Fibroblast of peridontal ligament (primary cell): ENCODE results near the gene BSN.
"Not testable (repeated sequence)": the region's sequence is repeated elsewhere in the genome, so short reads cannot be mapped to it uniquely, and the experiment has no call there.

ENCODE experiments used
- DNase-seq: peaks from one replicate; pipeline ENCODE4 v3.0.0-alpha.2; 2010; ENCODE audit errors: extremely low read depth

Gene BSN

DNA sequence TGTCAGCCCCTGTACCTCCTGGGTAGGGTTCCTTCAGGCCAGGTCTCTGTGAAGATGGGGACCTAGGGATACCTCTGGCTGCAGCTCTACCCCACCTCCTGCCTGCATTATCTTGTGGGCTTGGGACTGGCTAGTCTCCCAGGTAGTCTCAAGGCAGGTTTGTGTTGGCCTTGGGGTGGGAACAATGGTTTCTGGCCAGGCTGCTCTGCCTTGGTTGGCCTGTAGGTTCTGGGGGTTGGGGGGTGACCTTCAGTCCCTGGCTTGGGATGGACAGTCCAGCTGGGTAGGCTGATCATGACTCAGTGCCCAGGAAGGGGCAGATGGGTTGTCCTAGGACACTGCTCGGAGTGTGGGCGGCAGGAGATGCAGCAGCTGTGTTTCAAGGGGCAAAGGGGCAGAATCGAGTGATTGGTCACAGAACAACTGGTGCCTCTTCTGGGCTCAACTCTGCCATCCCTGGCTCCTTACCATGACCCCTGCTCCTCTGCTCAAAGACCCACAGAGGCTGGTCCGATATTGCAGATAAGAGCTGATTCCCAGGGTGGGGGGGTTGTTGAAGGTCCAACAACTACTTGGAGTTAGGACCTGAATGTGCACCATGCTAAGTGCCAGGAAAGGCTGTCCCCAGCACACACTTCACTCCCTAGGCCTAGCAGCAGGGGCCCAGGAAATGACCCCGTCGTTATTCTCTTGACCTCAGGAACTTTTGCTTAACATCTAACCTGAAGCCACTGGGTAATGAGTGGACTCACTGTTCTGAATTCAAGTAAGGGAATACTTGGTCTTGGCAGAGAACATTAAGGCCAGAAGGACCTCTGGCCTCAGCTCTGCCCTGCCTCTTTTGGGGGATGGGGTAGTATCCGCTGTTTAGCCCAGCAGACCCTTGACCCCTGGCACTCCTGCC is 18.1 kb upstream of the BSN start:
- no peak for DNase-seq

DNA sequence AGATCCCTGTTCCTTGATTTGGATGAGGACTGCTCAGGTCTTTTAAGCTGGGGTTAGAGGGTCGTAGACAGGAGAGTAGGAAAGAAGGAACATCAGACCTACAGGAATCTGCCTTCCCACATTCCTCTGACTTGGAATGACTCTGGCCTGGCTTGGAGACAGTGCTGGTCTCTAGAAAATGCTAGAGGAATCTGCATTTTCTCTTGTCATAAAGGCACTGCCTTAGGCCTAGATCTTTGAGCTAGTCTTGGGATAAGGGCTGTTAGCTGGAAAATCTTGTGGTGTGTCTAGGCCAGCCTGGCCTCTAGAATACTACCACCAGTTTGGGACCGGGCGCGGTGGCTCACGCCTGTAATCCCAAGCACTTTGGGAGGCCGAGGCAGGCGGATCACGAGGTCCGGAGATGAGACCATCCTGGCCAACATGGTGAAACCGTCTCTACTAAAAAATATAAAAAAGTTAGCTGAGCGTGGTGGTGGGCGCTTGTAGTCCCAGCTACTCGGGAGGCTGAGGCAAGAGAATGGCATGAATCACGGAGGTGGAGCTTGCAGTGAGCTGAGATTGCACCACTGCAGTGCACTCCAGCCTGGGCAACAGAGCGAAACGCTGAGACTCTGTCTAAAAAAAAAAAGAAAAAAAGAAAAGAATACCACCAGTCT is 17.3 kb upstream of the BSN start:
- DNase-seq, result no peak

DNA sequence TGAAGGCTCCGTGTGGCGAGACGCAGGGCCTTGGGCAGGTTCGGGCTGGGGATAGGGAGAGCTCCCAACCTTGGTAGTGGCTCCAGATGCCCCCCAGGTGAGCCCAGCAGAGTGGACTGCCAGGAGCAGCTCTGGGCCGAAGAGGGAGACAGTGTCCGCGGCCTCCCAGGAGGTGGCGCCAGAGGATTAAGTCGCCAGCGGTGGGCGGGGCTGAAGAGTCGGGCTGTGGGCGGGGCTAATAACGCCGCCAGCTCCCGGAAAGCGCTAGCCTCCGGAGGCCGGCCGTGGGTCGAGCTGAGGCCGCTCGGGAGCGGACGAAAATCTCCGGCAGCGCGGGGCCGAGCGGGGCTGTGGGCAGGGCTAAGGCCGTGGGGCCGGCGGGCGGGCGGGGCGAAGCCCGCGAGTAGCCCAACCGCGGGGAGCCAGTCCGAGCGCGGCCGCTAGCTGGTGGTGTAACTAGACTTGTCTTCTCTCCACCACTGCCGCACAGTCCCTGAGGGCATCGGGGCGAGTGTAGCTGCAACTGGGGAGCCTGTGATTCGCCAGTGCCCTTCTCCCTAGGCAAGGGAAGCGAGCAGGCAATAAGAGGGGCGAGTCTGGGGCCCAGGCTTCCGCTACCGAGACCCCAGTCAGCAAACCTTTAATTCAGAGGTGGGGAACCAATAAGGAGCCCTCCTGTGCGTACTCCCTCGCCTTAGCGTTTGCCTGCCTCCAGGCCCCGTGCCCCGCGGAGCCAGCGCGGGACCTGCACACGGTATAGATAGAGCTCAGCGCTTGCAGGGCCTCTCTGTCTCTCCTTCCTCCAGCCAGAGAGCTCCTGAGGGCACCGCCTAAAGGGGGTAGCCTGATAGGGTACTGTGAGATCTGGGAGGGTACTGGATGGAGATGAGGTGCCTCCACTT is 14.4 kb upstream of the BSN start:
- peak; percentile 93 for DNase-seq

DNA sequence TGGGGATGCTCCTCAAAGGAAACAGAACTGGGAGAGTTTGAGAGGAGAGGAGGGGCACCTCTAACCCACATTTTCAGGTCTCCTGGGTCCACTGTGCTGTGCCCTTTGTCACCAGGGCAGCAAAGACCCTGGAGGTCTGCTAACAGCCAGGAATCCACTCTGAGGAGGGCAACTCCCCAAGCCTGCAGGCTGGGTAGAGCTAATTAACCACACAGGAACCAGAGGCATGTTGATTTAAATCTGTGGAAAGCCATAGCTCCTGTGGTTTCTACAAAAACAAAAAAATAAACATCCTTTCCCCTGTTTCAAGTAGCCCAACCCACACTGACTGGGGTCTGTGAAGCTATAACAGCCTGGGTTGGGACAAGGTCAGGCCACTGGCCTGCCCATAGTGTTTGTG is 2.2 kb upstream of the BSN start:
- no peak for DNase-seq

DNA sequence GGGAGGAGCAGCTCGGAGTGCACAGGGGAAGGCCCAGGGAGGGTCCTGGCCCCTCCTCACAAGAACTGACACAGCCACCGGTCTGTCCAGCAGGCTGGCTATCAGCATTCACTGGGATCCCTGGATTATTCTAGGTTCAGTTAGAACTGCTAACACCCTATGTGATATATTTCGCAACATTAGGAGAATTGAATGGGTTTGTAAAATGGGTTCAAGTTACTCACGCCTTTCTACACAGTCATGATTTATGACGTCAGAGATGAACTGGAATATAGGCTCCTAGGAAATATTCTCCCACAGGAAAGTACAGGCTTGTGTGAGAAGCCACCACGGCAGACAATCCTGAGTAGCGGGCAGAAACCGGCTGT is 969 bp upstream of the BSN start:
- DNase-seq, result peak; percentile 54

DNA sequence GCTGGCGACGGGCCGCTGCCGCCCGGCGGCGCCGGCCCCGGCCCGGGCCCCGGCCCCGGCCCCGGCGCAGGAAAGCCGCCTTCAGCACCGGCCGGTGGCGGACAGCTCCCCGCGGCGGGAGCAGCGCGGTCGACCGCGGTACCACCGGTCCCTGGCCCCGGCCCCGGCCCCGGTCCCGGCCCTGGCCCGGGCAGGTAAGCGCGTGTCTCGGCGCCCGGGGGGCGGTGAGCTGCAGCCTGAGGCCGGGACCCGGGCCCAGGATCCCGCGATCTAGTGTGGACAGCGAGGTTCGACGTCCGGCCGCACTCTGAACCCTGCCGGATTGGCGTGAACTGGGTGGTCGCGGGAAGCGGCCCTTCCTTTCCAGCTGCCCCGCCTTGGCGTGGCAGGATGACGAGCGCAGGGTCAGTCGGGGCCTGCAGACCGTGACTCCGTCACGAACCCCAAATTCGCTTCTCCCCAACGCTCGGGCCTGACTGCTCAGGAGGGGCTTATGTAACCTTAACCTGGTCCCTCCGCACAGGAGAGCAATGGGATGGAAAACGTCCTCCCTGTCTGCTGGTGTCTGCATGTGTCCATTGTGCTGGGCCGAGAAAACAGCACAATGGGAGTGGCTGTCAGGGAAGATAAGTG is 472 bp downstream of the BSN start:
- DNase-seq, result peak; percentile 11

DNA sequence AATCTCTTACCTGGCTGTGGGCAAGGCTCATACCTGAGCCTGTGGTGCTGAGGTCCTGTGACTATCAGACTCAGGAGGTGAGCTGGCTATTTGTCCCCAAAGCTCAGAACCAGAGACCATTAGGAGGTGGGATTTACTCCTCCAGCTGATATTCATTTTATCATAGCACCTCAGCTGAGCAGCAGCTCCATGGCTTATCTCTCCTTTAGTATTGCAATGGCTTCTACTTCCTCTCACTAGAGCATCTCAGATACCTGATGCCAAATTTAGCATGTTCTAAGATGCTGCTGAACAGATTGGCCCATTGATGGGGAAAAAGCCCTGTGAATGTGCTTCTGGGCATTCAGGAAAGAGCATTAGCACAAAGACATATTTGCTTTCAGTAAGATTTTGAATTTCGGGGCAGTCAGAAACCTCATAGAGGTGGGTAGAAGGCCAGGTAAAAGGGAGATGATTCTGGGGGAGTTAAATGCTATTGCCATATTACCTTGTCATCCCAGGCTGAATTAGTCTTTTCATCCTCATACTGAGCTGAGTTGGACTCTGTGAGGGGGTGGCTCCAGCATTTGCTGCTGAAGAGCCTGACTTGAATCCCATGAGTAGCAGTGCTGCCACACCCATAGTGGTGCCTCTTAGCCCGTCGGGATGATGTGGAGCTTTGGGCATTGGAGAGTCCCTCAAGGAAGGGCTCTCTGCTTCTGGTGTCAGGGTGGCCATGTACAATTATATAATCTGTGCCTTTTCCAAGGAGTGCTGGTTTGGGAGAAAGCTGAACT is 2.4 kb downstream of the BSN start:
- DNase-seq, result no peak

DNA sequence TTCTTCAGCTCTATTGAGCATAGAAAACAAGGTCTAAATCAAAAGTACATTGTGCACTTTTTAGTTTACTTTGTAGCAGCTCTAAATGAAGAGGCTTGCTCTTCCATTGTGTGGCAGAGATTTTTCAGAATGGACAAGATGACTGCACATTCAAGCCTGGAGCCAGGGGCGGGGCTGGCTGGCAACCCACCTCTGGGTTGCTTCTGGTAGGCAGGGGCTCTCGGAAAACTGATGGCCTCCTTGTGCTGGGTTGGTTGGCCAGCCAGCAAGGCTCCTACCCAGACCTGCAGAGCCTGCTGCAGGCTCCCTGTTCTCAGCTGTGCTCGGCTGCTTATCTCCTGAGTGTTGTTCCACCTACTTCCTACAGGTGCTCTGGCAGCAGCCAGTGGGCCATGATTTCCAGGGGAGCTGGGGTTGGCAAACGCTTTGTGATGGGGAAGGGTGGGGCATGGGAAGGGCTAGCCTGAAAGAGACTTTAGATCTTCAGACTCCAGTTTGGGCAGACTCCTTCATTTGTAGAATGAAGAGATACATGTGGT is 8.8 kb downstream of the BSN start:
- no peak for DNase-seq

DNA sequence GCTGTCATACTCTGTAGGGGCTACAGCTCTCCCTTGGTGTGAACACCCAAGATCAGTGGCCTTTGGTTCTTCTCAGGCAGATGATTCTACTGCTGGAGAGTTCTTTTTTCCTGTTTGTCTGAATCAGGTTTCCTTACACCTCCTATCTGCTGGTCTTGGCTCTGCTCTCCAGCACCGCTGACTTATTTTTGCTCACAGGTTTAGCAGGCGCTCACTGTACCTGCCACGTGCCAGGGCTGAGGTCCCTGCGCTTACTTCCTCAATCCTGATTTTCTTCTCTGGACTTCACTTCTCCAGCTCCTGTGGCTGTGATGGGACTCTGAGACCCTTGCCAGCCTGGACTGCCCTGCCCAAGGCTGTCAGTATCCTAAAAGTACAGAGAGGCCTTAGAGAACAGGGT is 9.5 kb downstream of the BSN start:
- DNase-seq, result no peak

DNA sequence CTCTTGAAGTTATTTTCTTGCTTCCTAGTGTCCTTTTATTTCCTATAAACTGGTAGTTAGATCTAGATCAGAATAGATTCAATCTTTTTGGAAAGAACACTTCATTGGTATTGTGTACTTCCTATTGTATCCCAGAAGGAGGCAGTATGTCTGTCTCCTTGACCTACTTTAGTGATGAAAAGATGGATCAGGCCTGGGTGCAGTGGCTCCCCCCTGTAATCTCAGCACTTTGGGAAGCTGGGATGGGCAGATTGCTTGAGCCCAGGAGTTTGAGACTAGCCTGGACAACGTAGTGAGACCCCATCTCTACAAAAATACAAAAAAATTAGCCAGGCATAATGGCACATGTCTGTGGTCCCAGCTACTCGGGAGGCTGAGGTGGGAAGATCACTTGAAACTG is 12.0 kb downstream of the BSN start:
- DNase-seq, result no peak

DNA sequence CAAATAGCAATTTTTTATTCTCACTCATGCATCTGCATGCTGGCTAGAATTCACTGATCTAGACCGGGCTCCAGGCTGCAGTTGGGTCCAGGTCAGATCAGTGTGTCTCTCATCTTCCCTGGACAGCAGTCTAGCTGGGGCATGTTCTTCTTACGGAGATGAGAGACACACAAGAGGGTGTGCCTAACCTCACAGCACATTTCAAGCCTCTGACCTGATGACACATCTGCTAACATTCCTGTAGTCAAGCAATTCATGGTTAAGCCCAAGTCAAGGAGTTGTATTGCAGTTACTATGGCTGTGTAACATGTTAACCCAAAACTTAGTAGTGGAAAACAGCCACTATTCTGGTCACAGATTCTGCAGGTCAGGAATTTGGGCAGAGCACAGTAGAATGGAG is 13.1 kb downstream of the BSN start:
- no peak for DNase-seq

DNA sequence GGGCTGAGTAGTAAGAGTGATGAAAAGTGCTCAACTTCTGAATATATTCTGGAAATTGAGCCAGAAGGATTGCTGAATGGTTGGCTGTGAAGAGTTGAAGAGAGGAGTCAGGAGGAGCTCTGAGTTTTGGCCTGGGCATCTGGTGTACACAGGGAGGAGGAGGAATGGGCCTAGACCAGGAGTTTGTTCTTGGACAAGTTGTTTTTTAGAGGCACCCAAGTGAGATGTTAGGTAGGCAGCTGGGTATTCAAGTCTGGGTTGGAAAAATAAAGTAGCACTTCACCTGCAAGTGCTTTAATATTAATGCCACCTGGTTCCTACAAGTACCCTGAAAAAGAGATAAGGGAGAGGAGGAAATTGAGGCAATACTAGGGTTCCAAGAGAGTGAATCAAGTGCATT is 14.7 kb downstream of the BSN start:
- DNase-seq, result no peak

DNA sequence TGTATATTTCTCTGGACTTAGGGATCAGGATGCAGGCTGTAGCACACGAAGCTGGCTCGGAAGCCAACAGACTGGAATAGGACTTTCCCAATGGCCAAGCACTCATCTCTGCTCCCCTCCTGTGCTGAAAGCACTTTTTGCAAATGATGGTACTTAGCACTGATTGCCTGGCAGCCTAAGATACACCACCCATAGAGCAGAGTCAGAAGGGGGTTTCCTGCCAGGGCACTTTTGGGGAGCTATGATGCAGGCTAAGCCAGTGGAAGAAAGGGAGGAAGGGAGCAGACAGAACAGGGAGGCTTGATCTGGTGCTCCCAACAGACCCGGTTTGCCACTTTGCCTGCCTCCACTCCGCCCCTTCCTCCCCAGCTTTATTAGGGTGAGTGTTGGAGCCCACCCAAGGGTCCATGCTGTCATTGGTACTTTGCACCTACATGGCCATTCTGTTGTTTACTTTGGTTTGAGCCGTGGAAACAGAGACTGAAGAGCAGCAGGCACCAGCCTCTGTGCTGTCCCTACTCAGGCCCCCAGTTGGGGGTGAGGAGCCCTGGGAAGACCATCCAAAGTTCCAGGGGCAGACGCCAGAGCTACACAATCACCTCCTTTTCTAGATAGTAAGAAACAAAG is 15.9 kb downstream of the BSN start:
- DNase-seq, result no peak

DNA sequence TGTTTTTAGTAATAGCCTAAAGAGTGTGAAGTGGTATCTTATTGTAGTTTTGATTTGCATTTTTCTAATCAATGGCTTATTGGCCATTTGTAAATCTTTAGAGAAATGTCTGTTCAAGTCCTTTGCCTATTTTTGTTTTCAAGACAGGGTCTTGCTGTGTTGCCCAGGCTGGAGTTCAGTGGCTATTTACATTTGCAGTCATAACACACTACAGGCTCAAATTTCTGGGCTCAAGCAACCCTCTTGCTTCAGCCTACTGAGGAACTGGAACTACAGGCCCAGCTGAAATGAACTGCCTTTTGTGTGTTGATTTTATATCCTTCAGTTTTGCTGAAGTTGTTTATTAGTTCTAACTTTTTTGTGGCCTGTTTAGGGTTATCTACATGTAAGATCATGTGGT is 27.9 kb downstream of the BSN start:
- DNase-seq, result no peak

DNA sequence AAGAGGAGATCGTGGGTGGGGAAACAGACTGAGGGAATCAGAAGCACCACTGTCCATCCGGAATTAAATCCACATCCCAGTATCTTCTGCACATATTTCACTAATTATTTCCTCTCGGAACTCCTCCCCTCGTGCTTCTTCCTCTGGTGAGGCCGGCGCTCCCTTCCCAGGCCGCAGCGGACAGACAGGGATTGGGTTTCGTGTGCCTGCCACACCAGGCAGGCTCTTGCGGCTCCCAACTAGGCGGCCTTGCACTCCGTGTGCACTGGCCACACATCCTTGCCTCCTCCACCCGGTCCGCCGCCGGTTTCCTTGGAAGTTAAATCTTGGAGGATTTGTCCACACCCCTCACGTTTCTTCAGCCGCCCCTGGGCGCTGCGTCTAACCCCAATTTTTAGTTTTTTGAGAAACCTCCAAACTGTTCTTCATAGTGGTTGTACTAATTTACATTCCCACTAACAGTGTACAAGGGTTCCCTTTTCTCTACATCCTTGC is 31.0 kb downstream of the BSN start:
- not testable (repeated sequence) for DNase-seq

DNA sequence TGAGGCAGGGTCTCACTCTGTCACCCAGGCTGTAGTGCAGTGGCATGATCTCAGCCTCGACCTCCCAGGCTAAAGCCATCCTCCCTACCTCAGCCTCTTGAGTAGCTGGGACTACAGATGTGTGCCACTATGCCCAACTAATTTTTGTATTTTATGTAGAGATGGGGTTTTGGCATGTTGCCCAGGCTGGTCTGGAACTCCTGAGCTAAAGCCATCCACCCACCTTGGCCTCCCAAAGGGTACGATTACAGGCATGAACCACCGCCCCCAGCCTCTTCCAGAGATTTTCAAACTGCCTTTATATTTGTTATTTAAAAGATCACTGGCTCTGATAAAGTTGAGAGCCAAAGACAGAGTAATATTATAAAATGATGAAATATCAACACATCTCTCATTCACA is 37.3 kb downstream of the BSN start:
- no peak for DNase-seq

DNA sequence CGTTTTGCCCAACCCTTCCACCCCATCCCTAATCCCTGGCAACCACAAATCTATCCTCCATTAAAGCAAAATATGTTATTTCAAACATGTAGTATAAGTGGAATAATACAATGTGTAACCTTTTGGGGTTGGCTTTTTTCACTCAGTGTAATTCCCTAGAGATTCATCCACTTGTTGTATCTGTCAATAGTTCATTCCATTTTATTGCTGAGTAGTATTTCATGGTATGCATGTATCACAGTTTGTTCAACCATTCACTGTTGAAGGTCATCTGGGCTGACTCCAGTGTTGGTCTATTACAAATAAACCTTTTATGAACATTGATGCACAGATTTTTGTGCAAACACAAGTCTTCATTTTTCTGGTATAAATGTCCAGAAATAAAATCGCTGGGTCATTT is 38.8 kb downstream of the BSN start:
- DNase-seq, result peak; percentile 19

DNA sequence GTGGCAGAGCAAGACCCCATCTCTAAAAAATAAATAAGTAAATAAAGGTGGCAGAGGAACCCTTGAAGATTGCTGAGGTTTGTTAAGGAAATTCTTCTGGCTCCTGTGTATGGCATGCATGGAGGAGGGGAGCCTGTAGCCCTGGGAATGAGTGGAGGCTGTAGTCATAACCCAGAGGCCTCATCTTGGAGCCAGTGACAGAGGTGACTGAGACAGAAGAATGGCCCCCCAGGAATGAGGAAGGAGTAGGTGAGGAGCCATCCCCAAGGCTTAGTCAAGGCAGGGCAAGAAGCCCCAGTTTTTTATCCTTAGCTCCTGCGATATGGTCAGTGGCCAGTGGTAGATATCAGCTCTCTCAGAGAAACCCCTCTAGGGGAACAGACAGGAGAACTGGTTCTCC is 46.5 kb downstream of the BSN start:
- DNase-seq, result no peak

DNA sequence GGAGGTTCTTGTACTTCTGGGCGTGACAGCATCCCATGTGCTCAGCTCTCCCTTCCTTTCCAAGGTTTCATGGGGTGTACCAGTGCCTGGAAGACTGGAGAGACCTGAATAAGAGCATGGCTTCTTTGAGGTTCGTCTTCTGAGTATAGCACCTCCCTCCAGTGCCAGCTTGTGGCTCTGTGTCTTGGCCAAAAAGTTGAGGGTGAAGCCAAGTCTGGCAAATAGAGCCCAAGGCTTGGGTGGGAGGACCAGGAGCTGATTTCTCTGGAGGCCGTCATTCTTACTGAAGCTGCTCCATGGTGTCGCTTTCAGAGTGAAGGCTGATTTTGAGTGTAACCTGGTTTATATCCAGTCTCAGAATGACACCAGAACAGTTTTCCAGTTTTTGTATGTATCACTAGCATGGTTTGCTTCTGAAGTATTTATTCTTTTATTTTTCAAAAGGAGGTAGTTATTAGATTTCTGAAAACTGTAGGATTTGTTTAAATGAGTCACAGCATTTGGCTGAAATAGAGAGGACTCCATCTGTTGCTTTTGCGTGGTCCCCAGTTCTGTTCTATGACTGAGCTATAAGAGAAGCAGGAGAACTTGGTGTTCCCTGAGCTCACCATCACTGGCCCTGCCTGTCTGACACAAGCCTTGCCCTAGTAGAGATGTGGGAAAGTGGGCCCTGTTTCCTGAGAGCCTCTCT is 47.2 kb downstream of the BSN start:
- peak; percentile 11 for DNase-seq
